ENCODE results near the gene MIR17HG.

Gene MIR17HG

GRCh38 chr13:91359631-91360030, 12.1 kb downstream of the MIR17HG start:
- Histone ChIP-seq H3K27ac (ENCODE audit: low read depth, low read length) (no peak overlapping the region), H3K9me3 (ENCODE audit: insufficient read depth, low read length) (no peaks in the 10 kb centered on the region), H3K9ac (ENCODE audit: low read length) (no peak overlapping the region), H3K4me3 (ENCODE audit: insufficient read depth, low read length, poor library complexity, severe bottlenecking) (no peak overlapping the region), H2AFZ (ENCODE audit: low read depth, low read length, severe bottlenecking) (no peak overlapping the region), H3K36me3 (ENCODE audit: low read length) (peaks cover 33% of the 10 kb centered on the region), H3F3A (ENCODE audit: insufficient read depth) (peaks cover 97% of the 10 kb centered on the region), H3K9me2 (replicated peaks; ENCODE audit: insufficient read depth, low read length) (no peaks in the 10 kb centered on the region), H3K4me2 (ENCODE audit: low read depth, low read length, poor library complexity, severe bottlenecking) (no peak overlapping the region), H3K27me3 (ENCODE audit: low read length) (no peaks in the 10 kb centered on the region), H3K79me2 (ENCODE audit: insufficient read depth, low read length) (no peaks in the 10 kb centered on the region), H4K20me1 (ENCODE audit: low read depth, low read length) (peaks cover 23% of the 10 kb centered on the region)
- TF ChIP-seq EZH2phosphoT487 (conservative IDR thresholded peaks at IDR 0.05; ENCODE audit: low read length) (no peak), CTCF (IDR thresholded peaks at IDR 0.05; ENCODE audit: insufficient read depth, low read length, poor library complexity, severe bottlenecking) (no peak)

GRCh38 chr13:91360246-91360751, 12.8 kb downstream of the MIR17HG start:
- Histone ChIP-seq H3K9ac (ENCODE audit: low read length) (no peak overlapping the region), H3K79me2 (ENCODE audit: insufficient read depth, low read length) (no peaks in the 10 kb centered on the region), H3K9me3 (ENCODE audit: insufficient read depth, low read length) (no peaks in the 10 kb centered on the region), H3K27ac (ENCODE audit: low read depth, low read length) (no peak overlapping the region), H3K36me3 (ENCODE audit: low read length) (peaks cover 27% of the 10 kb centered on the region), H3K9me2 (replicated peaks; ENCODE audit: insufficient read depth, low read length) (no peaks in the 10 kb centered on the region), H3K27me3 (ENCODE audit: low read length) (no peaks in the 10 kb centered on the region), H4K20me1 (ENCODE audit: low read depth, low read length) (peaks cover 17% of the 10 kb centered on the region), H3K4me3 (ENCODE audit: insufficient read depth, low read length, poor library complexity, severe bottlenecking) (no peak overlapping the region), H3K4me2 (ENCODE audit: low read depth, low read length, poor library complexity, severe bottlenecking) (no peak overlapping the region), H2AFZ (ENCODE audit: low read depth, low read length, severe bottlenecking) (no peak overlapping the region), H3F3A (ENCODE audit: insufficient read depth) (peaks cover 97% of the 10 kb centered on the region)
- no peak for TF ChIP-seq CTCF (IDR thresholded peaks at IDR 0.05; ENCODE audit: insufficient read depth, low read length, poor library complexity, severe bottlenecking)
- no peak for TF ChIP-seq EZH2phosphoT487 (conservative IDR thresholded peaks at IDR 0.05; ENCODE audit: low read length)

GRCh38 chr13:91361755-91362271, 14.3 kb downstream of the MIR17HG start:
- TF ChIP-seq CTCF (IDR thresholded peaks at IDR 0.05; ENCODE audit: insufficient read depth, low read length, poor library complexity, severe bottlenecking) (no peak), EZH2phosphoT487 (conservative IDR thresholded peaks at IDR 0.05; ENCODE audit: low read length) (no peak)
- H2AFZ ChIP-seq (ENCODE audit: low read depth, low read length, severe bottlenecking) = no peak overlapping the region
- H4K20me1 ChIP-seq (ENCODE audit: low read depth, low read length) = peaks cover 4% of the 10 kb centered on the region; the same call in 1 of the 2 replicates
- no peaks in the 10 kb centered on the region for H3K79me2 ChIP-seq (ENCODE audit: insufficient read depth, low read length)
- H3K4me2 ChIP-seq (ENCODE audit: low read depth, low read length, poor library complexity, severe bottlenecking) = no peak overlapping the region
- no peaks in the 10 kb centered on the region for H3K9me2 ChIP-seq (replicated peaks; ENCODE audit: insufficient read depth, low read length)
- no peak overlapping the region for H3K4me3 ChIP-seq (ENCODE audit: insufficient read depth, low read length, poor library complexity, severe bottlenecking)
- peaks cover 11% of the 10 kb centered on the region for H3K36me3 ChIP-seq (ENCODE audit: low read length)
- H3K27me3 ChIP-seq (ENCODE audit: low read length) = no peaks in the 10 kb centered on the region
- no peaks in the 10 kb centered on the region for H3K9me3 ChIP-seq (ENCODE audit: insufficient read depth, low read length)
- H3F3A ChIP-seq (ENCODE audit: insufficient read depth) = peaks cover 85% of the 10 kb centered on the region
- no peak overlapping the region for H3K27ac ChIP-seq (ENCODE audit: low read depth, low read length)
- no peak overlapping the region for H3K9ac ChIP-seq (ENCODE audit: low read length)

Data from SU-DHL-6 (cell line).